G401 (cell line): Measurements from ENCODE around the gene WDR64. TPM values are rescaled to one million over a fixed set of nuclear protein-coding genes. Genes with fewer than 3 reads are reported as not detected.
"Not testable (repeated sequence)": the region's sequence is repeated elsewhere in the genome, so short reads cannot be mapped to it uniquely, and the experiment has no call there.

Experiments used
- DNase-seq: peaks from one replicate; pipeline ENCODE4 v3.0.0-alpha.2; 2015; ENCODE audit warnings: low spot score
- in situ Hi-C: cut with HindIII; loops from 2 replicates; pipeline ENCODE4 v1.10.0; 2016; ENCODE audit warnings: low sequenced_read_pairs, mixed read lengths
- total RNA-seq: library from RNA; depleted of rRNA; stranded (reverse); fragments of >200 nt; shearing (Covaris generic); gene quantifications from 2 replicates; pipeline ENCODE4 v1.2.3, GENCODE V29; 2014

The WDR64 gene
- total RNA-seq, 1 experiment from 2014 or later, result not detected

- in situ Hi-C loops, result no loop called here
- DNase-seq, result no peak
These were observed 43.4 kb downstream of the WDR64 start for GRCh38 chr1:241695246-241696171.

GRCh38 chr1:241696172-241696814, 44.2 kb downstream of the WDR64 start:
- in situ Hi-C loops, result no loop called here
- no peak for DNase-seq

GRCh38 chr1:241696815-241697639, 44.9 kb downstream of the WDR64 start:
- in situ Hi-C loops, result no loop called here
- DNase-seq, result no peak

- in situ Hi-C loops, result no loop called here
- no peak for DNase-seq
These were observed 45.5 kb downstream of the WDR64 start for GRCh38 chr1:241697640-241698018.

DNA sequence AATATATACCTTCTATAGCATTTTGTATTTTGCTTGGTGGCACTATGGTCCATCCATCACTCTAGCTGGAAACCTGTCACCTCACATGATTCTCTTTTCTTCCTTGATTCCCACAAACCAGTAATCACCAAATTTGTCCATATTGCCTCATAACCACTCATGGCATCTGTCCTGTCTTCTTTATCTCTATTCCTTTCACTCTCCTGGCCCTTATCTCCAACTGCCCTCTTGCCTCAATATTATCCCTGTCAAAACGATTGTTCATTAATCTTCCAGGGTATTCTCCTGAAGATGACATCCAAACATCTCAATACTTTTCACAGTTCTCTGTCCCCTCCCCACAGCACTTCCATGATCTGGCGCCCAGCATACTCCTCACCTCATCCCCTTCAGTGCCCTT, 46.1 kb downstream of the WDR64 start:
- in situ Hi-C loops, result no loop called here
- DNase-seq, result no peak

- in situ Hi-C loops, result no loop called here
- DNase-seq, result no peak
These were observed 49.6 kb downstream of the WDR64 start for GRCh38 chr1:241701483-241702295.

GRCh38 chr1:241702442-241703373, 50.6 kb downstream of the WDR64 start:
- in situ Hi-C loops, result no loop called here
- no peak for DNase-seq

GRCh38 chr1:241703739-241704138, 51.7 kb downstream of the WDR64 start:
- DNase-seq, in situ Hi-C loops: not testable (repeated sequence)

DNA sequence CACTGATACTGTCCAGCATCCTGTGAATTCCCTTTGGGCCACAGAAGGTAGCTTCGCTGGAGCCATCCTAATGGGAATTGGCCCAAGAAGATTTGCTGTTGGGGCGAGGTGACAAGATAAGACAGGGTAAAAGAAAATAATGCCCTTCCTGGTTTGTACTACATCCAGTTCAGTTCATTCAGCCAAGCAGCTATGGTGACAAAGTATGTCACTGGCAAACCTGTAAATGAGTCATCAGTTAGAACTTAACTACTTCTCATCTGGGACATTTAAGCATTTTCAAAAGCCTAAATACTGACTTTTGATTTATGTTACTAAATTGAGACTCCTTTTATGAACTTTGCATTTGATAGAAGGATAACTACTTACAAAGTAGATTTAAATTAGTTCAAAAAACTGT, 54.2 kb downstream of the WDR64 start:
- in situ Hi-C loops, result no loop called here

DNA sequence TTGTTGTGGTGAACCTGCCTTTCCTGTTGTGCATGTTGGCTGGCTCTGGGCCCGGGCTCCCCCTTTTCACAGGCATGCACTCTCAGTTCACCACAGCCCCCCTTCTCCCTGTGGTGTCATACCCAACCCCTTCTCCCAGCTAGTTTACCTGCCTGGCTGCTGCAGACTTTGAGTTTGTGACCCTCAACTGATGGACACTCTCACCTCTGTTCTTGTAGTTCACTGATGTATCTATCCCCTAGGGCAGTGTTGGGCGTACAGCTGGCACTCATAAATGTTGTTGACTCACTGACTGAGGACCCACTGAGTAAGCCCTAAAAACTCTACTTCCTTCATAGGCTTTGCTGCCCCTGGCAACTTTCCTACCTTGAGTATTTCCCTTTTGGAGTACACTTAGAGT, 54.9 kb downstream of the WDR64 start:
- in situ Hi-C loops, result no loop called here
- DNase-seq, result no peak

More for the DNA sequence above, 54.2 kb downstream of the WDR64 start:
- DNase-seq, result no peak

- in situ Hi-C loops, result no loop called here
- DNase-seq, result no peak
These were observed 55.4 kb downstream of the WDR64 start for GRCh38 chr1:241707442-241707841.

DNA sequence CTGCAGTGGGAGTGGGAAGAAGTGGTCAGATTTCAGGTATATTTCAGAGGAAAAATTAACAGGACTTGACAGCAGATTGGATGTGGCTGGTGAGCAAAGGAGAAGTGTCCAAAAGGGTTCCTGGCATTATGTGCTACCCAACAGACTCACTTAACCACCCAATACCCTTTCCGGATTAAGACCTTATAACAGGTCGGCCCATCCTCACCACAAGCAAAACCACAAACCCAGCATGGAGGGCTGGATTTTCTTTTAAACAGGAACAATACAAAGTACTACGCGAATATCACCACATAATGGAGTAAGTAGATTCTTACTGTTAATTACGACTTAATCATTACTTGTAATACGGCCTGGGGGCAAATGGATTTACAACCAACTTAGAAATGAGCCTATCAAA, 59.2 kb downstream of the WDR64 start:
- no peak for DNase-seq
- in situ Hi-C loops, result no loop called here

DNA sequence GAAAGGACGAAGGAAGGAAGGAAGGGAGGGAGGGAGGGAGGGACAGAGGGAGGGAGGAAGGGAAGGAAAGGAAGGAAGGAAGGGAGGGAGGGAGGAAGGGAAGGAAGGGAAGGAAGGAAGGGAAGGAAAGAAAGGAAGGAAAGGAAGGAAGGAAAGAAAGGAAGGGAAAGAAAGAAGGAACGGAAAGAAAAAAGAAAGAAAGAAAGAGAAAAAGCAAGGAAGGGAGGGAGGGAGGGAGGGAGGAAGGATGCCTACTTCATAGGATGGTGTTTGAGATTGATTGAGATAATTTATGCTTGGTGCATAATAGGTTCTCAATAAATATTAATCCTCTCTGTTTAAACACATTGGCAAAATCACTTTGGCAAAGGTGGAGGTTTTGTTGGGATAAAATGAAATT, 61.2 kb downstream of the WDR64 start:
- in situ Hi-C loops, result no loop called here

DNA sequence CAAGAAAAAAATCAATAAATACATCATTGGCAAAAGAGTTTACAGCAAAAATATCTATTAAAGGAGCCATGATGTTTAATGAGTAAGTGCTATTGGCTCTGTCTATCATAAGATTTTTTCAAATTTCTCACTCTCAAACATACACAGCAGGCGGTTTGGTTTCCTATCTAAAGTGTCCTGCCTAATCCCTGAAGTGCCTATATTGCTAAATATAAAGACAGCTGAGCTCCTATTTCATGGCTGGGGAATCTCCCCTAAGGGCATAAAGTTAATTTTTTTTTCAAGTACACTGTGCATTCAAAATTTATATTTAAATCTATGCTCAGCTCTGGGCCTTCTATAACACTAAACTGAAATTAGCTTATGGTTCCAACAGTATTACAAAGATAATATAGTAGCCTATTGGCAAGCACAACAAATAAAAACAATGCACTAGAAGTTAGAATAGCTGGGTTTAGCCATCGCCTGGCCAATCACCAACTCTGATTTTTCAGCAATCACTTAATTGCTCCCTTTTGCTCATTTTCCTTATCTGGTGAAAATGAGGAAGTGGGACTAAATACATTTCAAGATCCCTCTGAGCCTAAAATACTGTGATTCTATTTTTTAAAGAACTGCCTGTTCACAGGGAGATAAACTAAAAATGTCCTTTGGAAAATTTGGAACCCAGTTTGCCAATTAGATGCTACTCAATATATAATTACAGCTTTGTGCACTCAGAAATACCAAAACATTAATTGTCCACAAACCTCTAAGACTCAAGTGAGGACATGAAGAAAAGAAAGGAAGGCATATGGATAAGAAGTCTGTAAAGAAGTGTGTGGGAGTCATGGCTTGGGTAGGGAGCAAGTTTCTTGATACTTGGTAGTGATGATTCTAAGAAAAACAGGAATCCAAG, 62.5 kb downstream of the WDR64 start:
- no peak for DNase-seq
- in situ Hi-C loops, result no loop called here

More for the DNA sequence above, 61.2 kb downstream of the WDR64 start:
- DNase-seq, result no peak

DNA sequence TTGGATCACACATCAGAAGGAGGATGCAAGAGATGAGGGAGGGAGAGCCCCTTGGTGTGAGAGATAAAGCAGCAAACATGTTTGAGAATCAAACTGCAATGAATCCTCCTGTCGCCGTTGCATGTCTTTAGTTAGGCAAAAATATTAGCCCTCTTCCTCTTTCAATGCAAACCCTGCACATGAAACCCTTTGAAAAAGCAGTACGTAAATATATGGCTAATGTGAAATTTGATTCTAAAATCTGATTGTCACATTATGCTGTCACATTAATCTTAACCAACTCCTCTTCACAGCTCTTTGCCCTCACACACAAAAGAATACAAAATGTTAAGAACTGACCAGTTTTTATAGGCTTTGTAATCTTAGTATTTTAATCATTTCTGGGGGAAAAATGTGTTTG, 63.4 kb downstream of the WDR64 start:
- in situ Hi-C loops, result no loop called here
- no peak for DNase-seq

DNA sequence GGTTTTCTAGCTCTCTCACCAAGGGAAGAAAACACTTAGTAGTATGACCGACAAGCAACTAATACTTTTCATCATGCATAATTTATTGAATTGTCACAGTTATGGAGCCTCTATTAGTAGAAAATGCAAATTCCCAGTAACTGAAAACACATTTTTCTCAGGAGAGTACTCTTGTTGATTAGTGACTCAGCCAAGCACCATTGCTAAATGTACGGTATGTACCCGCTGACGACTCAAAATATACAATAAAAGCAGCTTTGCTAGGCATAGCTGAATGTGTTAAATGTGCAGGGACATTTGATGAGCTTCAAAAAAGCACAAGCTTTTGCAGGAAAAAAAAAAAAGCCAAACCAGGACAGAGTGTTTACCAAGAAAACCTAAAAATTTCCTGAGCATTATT, 63.9 kb downstream of the WDR64 start:
- in situ Hi-C loops, result no loop called here
- DNase-seq, result no peak
